Neuronal stem cell (in vitro differentiated cells): ENCODE data around the gene CLDN24.

ENCODE experiments used
- DNase-seq: peaks from one replicate; pipeline ENCODE4 v3.0.0-alpha.2; 2013; ENCODE audit warnings: low spot score
- H2AFZ ChIP-seq: one replicate; pipeline ENCODE4 v1.6.1; 2013; ENCODE audit warnings: mild to moderate bottlenecking, low read length, inconsistent platforms
- H2AK5ac ChIP-seq: 2 replicates; pipeline ENCODE4 v1.6.1; 2013; ENCODE audit warnings: low read depth, mild to moderate bottlenecking, inconsistent platforms, low read length, moderate library complexity, mixed read lengths
- H2BK120ac ChIP-seq: 2 replicates; pipeline ENCODE4 v1.6.1; 2013; ENCODE audit warnings: low read depth, mild to moderate bottlenecking, inconsistent platforms, low read length, moderate library complexity, mixed read lengths
- H2BK12ac ChIP-seq: one replicate; pipeline ENCODE4 v1.6.1; 2013; ENCODE audit warnings: low read length, inconsistent platforms
- H2BK15ac ChIP-seq: 2 replicates; pipeline ENCODE4 v1.6.1; 2013; ENCODE audit warnings: mild to moderate bottlenecking, low read length, inconsistent platforms, mixed read lengths
- H2BK5ac ChIP-seq: one replicate; pipeline ENCODE4 v1.6.1; 2013; ENCODE audit warnings: inconsistent platforms, mild to moderate bottlenecking, low read length, moderate library complexity
- H3K14ac ChIP-seq: one replicate; pipeline ENCODE4 v1.6.1; 2013; ENCODE audit warnings: low read length, inconsistent platforms
- H3K18ac ChIP-seq: 2 replicates; pipeline ENCODE4 v1.6.1; 2013; ENCODE audit warnings: low read length, inconsistent platforms
- H3K23ac ChIP-seq: 2 replicates; pipeline ENCODE4 v1.6.1; 2013; ENCODE audit warnings: low read depth, mild to moderate bottlenecking, mixed read lengths, low read length, inconsistent platforms; ENCODE audit not compliant: poor library complexity
- H3K27ac ChIP-seq: replicated peaks from 3 replicates; pipeline ENCODE4 v1.5.1; 2013; ENCODE audit warnings: low read length, inconsistent platforms
- H3K27me3 ChIP-seq, 3 experiments: 2 replicates each; pipeline ENCODE4 v1.6.1; 2013; ENCODE audit warnings: low read length in 3 of 3, mild to moderate bottlenecking in 2 of 3, inconsistent platforms in 1 of 3, low read depth in 1 of 3, mixed read lengths in 1 of 3, moderate library complexity in 1 of 3; ENCODE audit not compliant: control insufficient read depth in 3 of 3, insufficient read depth in 3 of 3
- H3K36me3 ChIP-seq, 2 donors: replicated peaks in 1 of 2; 2 replicates each; pipeline ENCODE4 v1.6.1; 2013; ENCODE audit warnings: low read length in 2 of 2; ENCODE audit not compliant: control insufficient read depth in 2 of 2, insufficient read depth in 2 of 2
- H3K4ac ChIP-seq: 2 replicates; pipeline ENCODE4 v1.6.1; 2013; ENCODE audit warnings: inconsistent platforms, mild to moderate bottlenecking, low read length, moderate library complexity
- H3K4me1 ChIP-seq, 2 donors: 1 replicate in 1 of 2; 2 replicates in 1 of 2; pipeline ENCODE4 v1.6.1; 2013; ENCODE audit warnings: low read length in 2 of 2, low read depth in 1 of 2; ENCODE audit not compliant: control insufficient read depth in 2 of 2, insufficient read depth in 1 of 2
- H3K4me2 ChIP-seq: one replicate; pipeline ENCODE4 v1.6.1; 2013; ENCODE audit warnings: mild to moderate bottlenecking, low read length, inconsistent platforms; ENCODE audit not compliant: insufficient read depth, poor library complexity, severe bottlenecking
- H3K4me3 ChIP-seq, 2 donors: 2 replicates each; pipeline ENCODE4 v1.5.1; 2013; ENCODE audit warnings: low read length in 2 of 2, mild to moderate bottlenecking in 2 of 2, inconsistent platforms in 1 of 2, moderate library complexity in 1 of 2
- H3K79me1 ChIP-seq: one replicate; pipeline ENCODE4 v1.6.1; 2013; ENCODE audit warnings: low read depth, mild to moderate bottlenecking, inconsistent platforms, low read length, moderate library complexity
- H3K9ac ChIP-seq: one replicate; pipeline ENCODE4 v1.6.1; 2013; ENCODE audit warnings: mild to moderate bottlenecking, low read depth, low read length, inconsistent platforms; ENCODE audit not compliant: poor library complexity
- H3K9me3 ChIP-seq, 2 donors: replicated peaks in 1 of 2; 2 replicates each; pipeline versions ENCODE3 to v1.6.1; 2013; ENCODE audit warnings: low read length in 2 of 2, mild to moderate bottlenecking in 2 of 2, inconsistent platforms in 1 of 2, low read depth in 1 of 2, mixed read lengths in 1 of 2, moderate library complexity in 1 of 2; ENCODE audit not compliant: control insufficient read depth in 2 of 2, insufficient read depth in 1 of 2
- H4K8ac ChIP-seq: one replicate; pipeline ENCODE4 v1.6.1; 2013; ENCODE audit warnings: low read depth, mild to moderate bottlenecking, inconsistent platforms, low read length, moderate library complexity
- H4K91ac ChIP-seq: one replicate; pipeline ENCODE4 v1.6.1; 2013; ENCODE audit warnings: low read length, low read depth, mild to moderate bottlenecking, inconsistent platforms; ENCODE audit not compliant: poor library complexity
- WGBS, 2 donors: extraction: QIAGEN DNeasy Blood & Tissue Kit; methylation state at CpG; one replicate each; pipeline ENCODE4 v1.1.7; 2013; ENCODE audit warnings: missing lambda C conversion rate in 2 of 2, mixed read lengths in 1 of 2; ENCODE audit not compliant: insufficient read length in 2 of 2, insufficient replicate concordance in 1 of 2; ENCODE audit errors: extremely low coverage in 2 of 2; 5-methylcytosine and 5-hydroxymethylcytosine counted together

The CLDN24 gene

GRCh38 chr4:183347146-183347545 is 24.9 kb upstream of the CLDN24 start:
- Histone ChIP-seq H3K27me3 (no peaks in the 10 kb centered on the region), H3K9ac (no peak overlapping the region), H3K4ac (no peak overlapping the region), H2AFZ (no peak overlapping the region), H3K9me3 (no peaks in the 10 kb centered on the region), H3K27ac (no peak overlapping the region), H2BK12ac (no peak overlapping the region), H3K4me1 (peaks cover 0 to 6% of the 10 kb centered on the region in 2 donors), H3K23ac (no peak overlapping the region), H2AK5ac (no peak overlapping the region), H3K79me1 (no peaks in the 10 kb centered on the region), H2BK5ac (no peak overlapping the region), H4K91ac (no peak overlapping the region), H3K14ac (no peak overlapping the region), H2BK15ac (no peak overlapping the region), H2BK120ac (no peak overlapping the region), H3K18ac (no peak overlapping the region), H3K36me3 (no peaks in the 10 kb centered on the region), H3K4me2 (no peak overlapping the region), H4K8ac (no peak overlapping the region), H3K4me3 (no peak overlapping the region)
- no CpG with 5 or more reads among the region's 8 CpGs for WGBS, 2 donors
- no peak for DNase-seq

GRCh38 chr4:183345261-183345660 is 23.0 kb upstream of the CLDN24 start:
- no peaks in the 10 kb centered on the region for H3K79me1 ChIP-seq
- no peaks in the 10 kb centered on the region for H3K27me3 ChIP-seq
- no peak overlapping the region for H2AK5ac ChIP-seq
- no peak overlapping the region for H4K91ac ChIP-seq
- H2BK5ac ChIP-seq = no peak overlapping the region
- no peak overlapping the region for H3K14ac ChIP-seq
- H2BK15ac ChIP-seq = no peak overlapping the region
- no peaks in the 10 kb centered on the region for H3K9me3 ChIP-seq
- no peak overlapping the region for H3K27ac ChIP-seq
- no peak overlapping the region for H3K4me3 ChIP-seq
- no CpG with 5 or more reads among the region's 4 CpGs for WGBS, 2 donors
- H3K36me3 ChIP-seq = no peaks in the 10 kb centered on the region
- H2BK12ac ChIP-seq = no peak overlapping the region
- H2BK120ac ChIP-seq = no peak overlapping the region
- peak overlapping the region; percentile 62 for H2AFZ ChIP-seq
- no peak overlapping the region for H3K4ac ChIP-seq
- peaks cover 0 to 6% of the 10 kb centered on the region in 2 donors for H3K4me1 ChIP-seq
- no peak overlapping the region for H3K23ac ChIP-seq
- no peak overlapping the region for H3K18ac ChIP-seq
- H3K4me2 ChIP-seq = no peak overlapping the region
- no peak overlapping the region for H3K9ac ChIP-seq
- no peak overlapping the region for H4K8ac ChIP-seq
- no peak for DNase-seq

GRCh38 chr4:183344523-183345255 is 22.5 kb upstream of the CLDN24 start:
- Histone ChIP-seq H3K9ac (no peak overlapping the region), H3K14ac (no peak overlapping the region), H3K4me3 (peak overlapping the region in 1 of 2 donors; percentile 36), H3K23ac (no peak overlapping the region), H2BK15ac (no peak overlapping the region), H2BK12ac (no peak overlapping the region), H3K27me3 (no peaks in the 10 kb centered on the region), H3K4me2 (no peak overlapping the region), H3K27ac (no peak overlapping the region), H3K36me3 (no peaks in the 10 kb centered on the region), H4K91ac (no peak overlapping the region), H3K4me1 (peaks cover 0 to 6% of the 10 kb centered on the region in 2 donors), H2BK5ac (no peak overlapping the region), H3K18ac (peak overlapping the region; percentile 62), H2BK120ac (no peak overlapping the region), H3K4ac (no peak overlapping the region), H4K8ac (no peak overlapping the region), H2AFZ (no peak overlapping the region), H3K79me1 (no peaks in the 10 kb centered on the region), H2AK5ac (peak overlapping the region; percentile 32), H3K9me3 (no peaks in the 10 kb centered on the region)
- no peak for DNase-seq
- WGBS, 2 donors = no CpG with 5 or more reads among the region's 15 CpGs

GRCh38 chr4:183343730-183344129 is 21.5 kb upstream of the CLDN24 start:
- Histone ChIP-seq H2AFZ (no peak overlapping the region), H3K23ac (no peak overlapping the region), H3K27me3 (no peaks in the 10 kb centered on the region), H2BK120ac (no peak overlapping the region), H3K79me1 (no peaks in the 10 kb centered on the region), H3K4me2 (no peak overlapping the region), H3K36me3 (no peaks in the 10 kb centered on the region), H3K4me3 (no peak overlapping the region), H4K8ac (no peak overlapping the region), H3K4ac (no peak overlapping the region), H4K91ac (no peak overlapping the region), H2AK5ac (no peak overlapping the region), H3K9ac (no peak overlapping the region), H2BK5ac (no peak overlapping the region), H3K4me1 (peaks cover 0 to 6% of the 10 kb centered on the region in 2 donors), H3K14ac (no peak overlapping the region), H3K18ac (no peak overlapping the region), H3K27ac (no peak overlapping the region), H3K9me3 (no peaks in the 10 kb centered on the region), H2BK15ac (no peak overlapping the region), H2BK12ac (no peak overlapping the region)
- DNase-seq = no peak
- no CpG with 5 or more reads among the region's 7 CpGs for WGBS, 2 donors
